HepG2 (cell line): ENCODE results near the gene C17orf75. TPM values are rescaled to one million over a fixed set of nuclear protein-coding genes. Genes with fewer than 3 reads are reported as not detected.

ENCODE experiments used
- ATAC-seq: fragments of 200-7000 bp; cut with Tn5 transposase; 3 replicates; pipeline ENCODE4 v1.9.1; 2020; ENCODE audit warnings: mild to moderate bottlenecking, moderate library complexity
- BruUV-seq: library from RNA; stranded (reverse); fragments of 400-500 nt; replicated peaks from 2 replicates; lab custom pipeline; 2021; lab: Mats Ljungman, UMichigan
- CTCF ChIA-PET: fragments of 300-600 bp; formaldehyde crosslinking; extraction: SDS; loops from one replicate; lab custom pipeline; 2021; ENCODE audit warnings: low total read pairs, inconsistent platforms, low intra/inter-chr PET ratio; lab: Yijun Ruan, JAX
- POLR2A ChIA-PET: fragments of 350-600 bp; sonication (Branson Sonifier 250); formaldehyde crosslinking; loops from one replicate; lab custom pipeline; 2020; ENCODE audit warnings: antibody characterized with exemption, inconsistent platforms; lab: Yijun Ruan, JAX
- DNase-seq: peaks from one replicate; pipeline ENCODE4 v3.0.0-alpha.2; 2015; ENCODE audit warnings: low spot score
- FAIRE-seq: peaks from 3 replicates; lab custom pipeline; 2011; peaks lifted over from hg19 to GRCh38; lab: Jason Lieb, UNC
- H2AFZ ChIP-seq: one replicate; pipeline ENCODE4 v1.6.1; 2011; ENCODE audit warnings: low read length, inconsistent platforms
- H3K27ac ChIP-seq: fragments of 300-600 bp; 3 replicates; pipeline ENCODE4 v1.8.0; 2011; ENCODE audit warnings: mixed run types, mild to moderate bottlenecking, mixed read lengths, low read length, inconsistent platforms; ENCODE audit not compliant: insufficient read depth; ENCODE audit errors: extremely low read length
- H3K27me3 ChIP-seq, 2 experiments: fragments of 200-600 bp in 1 of 2; 2 replicates in 1 of 2; 3 replicates in 1 of 2; pipeline versions ENCODE4 v1.6.0 to v1.8.0; 2011; ENCODE audit warnings: low read length in 2 of 2, mild to moderate bottlenecking in 2 of 2, moderate library complexity in 2 of 2, inconsistent platforms in 1 of 2; ENCODE audit not compliant: insufficient read depth in 2 of 2, control insufficient read depth in 1 of 2
- H3K36me3 ChIP-seq, 2 experiments: fragments of 200-600 bp in 1 of 2; replicated peaks in 1 of 2; 2 replicates in 1 of 2; 3 replicates in 1 of 2; pipeline versions ENCODE4 v1.5.1 to v1.8.0; 2011; ENCODE audit warnings: low read length in 2 of 2, inconsistent platforms in 1 of 2; ENCODE audit not compliant: insufficient read depth in 2 of 2, control insufficient read depth in 1 of 2
- H3K4me1 ChIP-seq: 2 replicates; pipeline ENCODE4 v1.5.1; 2012; ENCODE audit warnings: low read length, inconsistent platforms; ENCODE audit not compliant: insufficient read depth
- H3K4me2 ChIP-seq: 2 replicates; pipeline ENCODE4 v1.6.0; 2011; ENCODE audit warnings: low read depth, low read length, inconsistent platforms
- H3K4me3 ChIP-seq, 3 experiments: fragments of 200-600 bp in 1 of 3; sonication (generic), shearing (Covaris generic) in 1 of 3; replicated peaks in 1 of 3; 2 replicates each; pipeline ENCODE4 v1.5.1; 2011 to 2016; ENCODE audit warnings: low read length in 3 of 3, inconsistent platforms in 2 of 3, low read depth in 2 of 3, mild to moderate bottlenecking in 2 of 3, control low read depth in 1 of 3, mixed read lengths in 1 of 3; ENCODE audit not compliant: insufficient read depth in 1 of 3
- H3K79me2 ChIP-seq: one replicate; pipeline ENCODE4 v1.6.1; 2011; ENCODE audit warnings: low read length, inconsistent platforms; ENCODE audit not compliant: insufficient read depth
- H3K9ac ChIP-seq: 2 replicates; pipeline ENCODE4 v1.6.0; 2011; ENCODE audit warnings: mild to moderate bottlenecking, low read depth, low read length, inconsistent platforms; ENCODE audit not compliant: insufficient read depth
- H3K9me3 ChIP-seq: 2 replicates; pipeline ENCODE4 v1.5.1; 2012; ENCODE audit warnings: mild to moderate bottlenecking, low read length
- H4K20me1 ChIP-seq: 2 replicates; pipeline ENCODE4 v1.6.0; 2011; ENCODE audit warnings: inconsistent platforms, mild to moderate bottlenecking, low read length, moderate library complexity; ENCODE audit not compliant: insufficient read depth
- GFI1 ChIP-seq: sonication (generic); formaldehyde crosslinking; IDR thresholded peaks from 2 replicates; pipeline ENCODE4 v1.5.0; 2020; ENCODE audit warnings: missing genetic modification reagents, mild to moderate bottlenecking, borderline replicate concordance
- KDM5A ChIP-seq: fragments of 200-600 bp; sonication (generic); IDR thresholded peaks from 2 replicates; pipeline ENCODE4 v1.7.0; 2018; ENCODE audit warnings: antibody characterized with exemption, mild to moderate bottlenecking, low read length, borderline replicate concordance
- KLF9 ChIP-seq: IDR thresholded peaks from 2 replicates; pipeline ENCODE4 v1.6.1; 2016; ENCODE audit warnings: low read depth
- REL ChIP-seq: sonication (generic); formaldehyde crosslinking; conservative IDR thresholded peaks from 2 replicates; pipeline ENCODE4 v1.8.0; 2022; ENCODE audit warnings: mild to moderate bottlenecking, missing genetic modification reagents, moderate library complexity
- SRSF9 ChIP-seq: fragments of 200-400 bp; formaldehyde crosslinking; IDR thresholded peaks from 2 replicates; pipeline ENCODE4 v1.6.1; 2018; ENCODE audit warnings: borderline replicate concordance, mild to moderate bottlenecking, low read depth, low read length; ENCODE audit not compliant: insufficient read depth, poor library complexity, severe bottlenecking
- ZBTB14 ChIP-seq: sonication (generic); formaldehyde crosslinking; IDR thresholded peaks from 2 replicates; pipeline ENCODE4 v1.4.0; 2020; ENCODE audit warnings: missing genetic modification reagents
- ZBTB21 ChIP-seq: sonication (generic); formaldehyde crosslinking; IDR thresholded peaks from 2 replicates; pipeline ENCODE4 v1.4.0; 2020; ENCODE audit warnings: missing genetic modification reagents
- ZBTB38 ChIP-seq: sonication (generic); formaldehyde crosslinking; IDR thresholded peaks from 2 replicates; pipeline ENCODE4 v1.5.1; 2020; ENCODE audit warnings: mild to moderate bottlenecking, missing genetic modification reagents
- ZNF558 ChIP-seq: sonication (generic); formaldehyde crosslinking; IDR thresholded peaks from 2 replicates; pipeline ENCODE4 v1.9.0; 2022; ENCODE audit warnings: mild to moderate bottlenecking, missing genetic modification reagents, borderline replicate concordance
- ZNF616 ChIP-seq: sonication (generic); formaldehyde crosslinking; IDR thresholded peaks from 2 replicates; pipeline ENCODE4 v1.5.0; 2020; ENCODE audit warnings: low read depth, mild to moderate bottlenecking, missing genetic modification reagents
- ZNF839 ChIP-seq: sonication (generic); formaldehyde crosslinking; IDR thresholded peaks from 2 replicates; pipeline ENCODE4 v1.4.0; 2020; ENCODE audit warnings: missing genetic modification reagents, mild to moderate bottlenecking, borderline replicate concordance
- WGBS: methylation state at CpG from one replicate; pipeline ENCODE4 v1.1.6; 2017; ENCODE audit warnings: low lambda C conversion rate; 5-methylcytosine and 5-hydroxymethylcytosine counted together
- in situ Hi-C: cut with HindIII; loops from 2 replicates; pipeline ENCODE4 v1.10.0; 2017; ENCODE audit warnings: low pct_unique_long_range_greater_than_20kb; ENCODE audit not compliant: extremely low pct_ligation_motif_present
- intact Hi-C: fragments of 100-400 bp; cut with micrococcal nuclease; formaldehyde crosslinking; loops from one replicate; pipeline ENCODE4 v1.10.0; 2022; ENCODE audit not compliant: unreplicated experiment
- polyA plus RNA-seq, 8 experiments: library from polyadenylated mRNA; depleted of rRNA in 3 of 8; stranded (reverse) in 7 of 8; unstranded in 1 of 8; fragments of >200 nt; fragmentation: Illumina TruSeq in 4 of 8; extraction: Trizol in 4 of 8; gene quantifications; 2 replicates each; pipeline versions ENCODE4 v1.2.1 to v1.2.3, GENCODE V29; 2011 to 2016; ENCODE audit warnings: low read depth in 4 of 8, missing spikeins in 1 of 8, mixed read lengths in 1 of 8; ENCODE audit not compliant: insufficient read depth in 1 of 8
- total RNA-seq, 5 experiments: library from RNA; depleted of rRNA; stranded (reverse); fragments of >200 nt; fragmentation: Illumina TruSeq; extraction: Trizol; gene quantifications; 2 replicates each; pipeline ENCODE4 v1.2.3, GENCODE V29; 2016; ENCODE audit warnings: low read depth in 1 of 5
- TF ChIP-seq, protein P1 (sequence below): IDR thresholded peaks from 2 replicates; pipeline ENCODE4 v1.6.1; 2016; ENCODE audit warnings: missing compliant biosample characterization, missing genetic modification reagents, borderline replicate concordance
- TF ChIP-seq, protein P2 (sequence below): sonication (generic); formaldehyde crosslinking; IDR thresholded peaks from 2 replicates; pipeline ENCODE4 v1.9.0; 2021; ENCODE audit warnings: missing genetic modification reagents, borderline replicate concordance
- TF ChIP-seq, protein P3 (sequence below): sonication (generic); formaldehyde crosslinking; IDR thresholded peaks from 2 replicates; pipeline ENCODE4 v1.5.0; 2020; ENCODE audit warnings: missing genetic modification reagents, mild to moderate bottlenecking, borderline replicate concordance
- TF ChIP-seq, protein P4 (sequence below): sonication (generic); formaldehyde crosslinking; IDR thresholded peaks from 2 replicates; pipeline ENCODE4 v1.5.0; 2020; ENCODE audit warnings: missing genetic modification reagents

Gene C17orf75
- total and polyA plus RNA-seq, 2 of the 13 experiments (the other 11 are each of a cell fraction or from before 2014, with no cell fraction given) = 16.2 to 33.0 TPM

GRCh38 chr17:32349503-32349853, 7.5 kb upstream of the C17orf75 start:
- 39% methylated on average over 15 of the region's 15 CpGs for WGBS
- H3K9ac ChIP-seq = peak overlapping the region; percentile 100
- H3K9me3 ChIP-seq = no peaks in the 10 kb centered on the region
- peaks cover 35% of the 10 kb centered on the region for H3K4me1 ChIP-seq
- in situ Hi-C loops = no loop called here
- DNase-seq (no peak), ATAC-seq (no peak), FAIRE-seq (no peak)
- peaks cover 0 to 10% of the 10 kb centered on the region in 2 experiments; a peak in 2 of 5 replicates for H3K36me3 ChIP-seq
- H3K4me2 ChIP-seq = peak overlapping the region; percentile 87
- H3K27me3 ChIP-seq = peaks cover 0 to 4% of the 10 kb centered on the region in 2 experiments; a peak in 1 of 5 replicates
- H4K20me1 ChIP-seq = peaks cover 35% of the 10 kb centered on the region
- TSS peak; percentile 97 for BruUV-seq
- peaks cover 56% of the 10 kb centered on the region for H3K79me2 ChIP-seq
- CTCF ChIA-PET = no interaction called here
- H3K27ac ChIP-seq = peak overlapping the region; percentile 99
- POLR2A ChIA-PET = no interaction called here
- peak overlapping the region; percentile 64 to 98 (median 97) for H3K4me3 ChIP-seq
- peak overlapping the region; percentile 5 for H2AFZ ChIP-seq
- intact Hi-C loops = no loop called here
- TF ChIP-seq ZNF839 (CRISPR knock-in tag) (no peak), ZBTB14 (CRISPR knock-in tag) (no peak), KDM5A (peak; percentile 45; the same call in 1 of the 2 replicates), KLF9 (CRISPR knock-in tag) (0 out of 2 replicates have a peak, but pooled peaks have one; percentile 9), ZNF616 (0 out of 2 replicates have a peak, but pooled peaks have one; percentile 9), REL (CRISPR knock-in tag) (peak; percentile 36; the same call in 1 of the 2 replicates), ZNF558 (CRISPR knock-in tag) (0 out of 2 replicates have a peak, but pooled peaks have one; percentile 29), GFI1 (CRISPR knock-in tag) (0 out of 2 replicates have a peak, but pooled peaks have one; percentile 17), ZBTB21 (CRISPR knock-in tag) (0 out of 2 replicates have a peak, but pooled peaks have one; percentile 1), ZBTB38 (CRISPR knock-in tag) (peak; percentile 96), SRSF9 (no peak)
- TF ChIP-seq, protein P1, sequence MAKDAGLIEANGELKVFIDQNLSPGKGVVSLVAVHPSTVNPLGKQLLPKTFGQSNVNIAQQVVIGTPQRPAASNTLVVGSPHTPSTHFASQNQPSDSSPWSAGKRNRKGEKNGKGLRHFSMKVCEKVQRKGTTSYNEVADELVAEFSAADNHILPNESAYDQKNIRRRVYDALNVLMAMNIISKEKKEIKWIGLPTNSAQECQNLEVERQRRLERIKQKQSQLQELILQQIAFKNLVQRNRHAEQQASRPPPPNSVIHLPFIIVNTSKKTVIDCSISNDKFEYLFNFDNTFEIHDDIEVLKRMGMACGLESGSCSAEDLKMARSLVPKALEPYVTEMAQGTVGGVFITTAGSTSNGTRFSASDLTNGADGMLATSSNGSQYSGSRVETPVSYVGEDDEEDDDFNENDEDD = no peak
- TF ChIP-seq, protein P2, sequence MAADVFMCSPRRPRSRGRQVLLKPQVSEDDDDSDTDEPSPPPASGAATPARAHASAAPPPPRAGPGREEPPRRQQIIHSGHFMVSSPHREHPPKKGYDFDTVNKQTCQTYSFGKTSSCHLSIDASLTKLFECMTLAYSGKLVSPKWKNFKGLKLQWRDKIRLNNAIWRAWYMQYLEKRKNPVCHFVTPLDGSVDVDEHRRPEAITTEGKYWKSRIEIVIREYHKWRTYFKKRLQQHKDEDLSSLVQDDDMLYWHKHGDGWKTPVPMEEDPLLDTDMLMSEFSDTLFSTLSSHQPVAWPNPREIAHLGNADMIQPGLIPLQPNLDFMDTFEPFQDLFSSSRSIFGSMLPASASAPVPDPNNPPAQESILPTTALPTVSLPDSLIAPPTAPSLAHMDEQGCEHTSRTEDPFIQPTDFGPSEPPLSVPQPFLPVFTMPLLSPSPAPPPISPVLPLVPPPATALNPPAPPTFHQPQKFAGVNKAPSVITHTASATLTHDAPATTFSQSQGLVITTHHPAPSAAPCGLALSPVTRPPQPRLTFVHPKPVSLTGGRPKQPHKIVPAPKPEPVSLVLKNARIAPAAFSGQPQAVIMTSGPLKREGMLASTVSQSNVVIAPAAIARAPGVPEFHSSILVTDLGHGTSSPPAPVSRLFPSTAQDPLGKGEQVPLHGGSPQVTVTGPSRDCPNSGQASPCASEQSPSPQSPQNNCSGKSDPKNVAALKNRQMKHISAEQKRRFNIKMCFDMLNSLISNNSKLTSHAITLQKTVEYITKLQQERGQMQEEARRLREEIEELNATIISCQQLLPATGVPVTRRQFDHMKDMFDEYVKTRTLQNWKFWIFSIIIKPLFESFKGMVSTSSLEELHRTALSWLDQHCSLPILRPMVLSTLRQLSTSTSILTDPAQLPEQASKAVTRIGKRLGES (CRISPR knock-in tag) = 0 out of 2 replicates have a peak, but pooled peaks have one; percentile 7
- TF ChIP-seq, protein P3, sequence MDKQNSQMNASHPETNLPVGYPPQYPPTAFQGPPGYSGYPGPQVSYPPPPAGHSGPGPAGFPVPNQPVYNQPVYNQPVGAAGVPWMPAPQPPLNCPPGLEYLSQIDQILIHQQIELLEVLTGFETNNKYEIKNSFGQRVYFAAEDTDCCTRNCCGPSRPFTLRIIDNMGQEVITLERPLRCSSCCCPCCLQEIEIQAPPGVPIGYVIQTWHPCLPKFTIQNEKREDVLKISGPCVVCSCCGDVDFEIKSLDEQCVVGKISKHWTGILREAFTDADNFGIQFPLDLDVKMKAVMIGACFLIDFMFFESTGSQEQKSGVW (CRISPR knock-in tag) = 0 out of 2 replicates have a peak, but pooled peaks have one; percentile 6
- TF ChIP-seq, protein P4, sequence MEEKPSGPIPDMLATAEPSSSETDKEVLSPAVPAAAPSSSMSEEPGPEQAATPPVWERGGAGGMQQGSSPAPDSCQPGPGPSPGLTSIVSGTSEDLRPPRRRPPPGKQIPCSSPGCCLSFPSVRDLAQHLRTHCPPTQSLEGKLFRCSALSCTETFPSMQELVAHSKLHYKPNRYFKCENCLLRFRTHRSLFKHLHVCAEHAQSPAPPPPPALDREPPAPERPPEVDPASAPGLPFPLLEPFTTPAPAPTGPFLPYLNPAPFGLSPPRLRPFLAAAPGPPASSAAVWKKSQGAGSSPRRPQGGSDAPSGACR (CRISPR knock-in tag) = 0 out of 2 replicates have a peak, but pooled peaks have one; percentile 26
